SHP77 (cell line): ENCODE data around the gene ASXL2.

ENCODE experiments used
- DNase-seq, 2 experiments: peaks; one replicate each; lab custom pipeline; 2025; lab: John Stamatoyannopoulos, UW

The ASXL2 gene

GRCh38 chr2:25685741-25686140 lies 192.5 kb downstream of the ASXL2 start:
- no peak for DNase-seq

GRCh38 chr2:25684577-25685473 lies 193.5 kb downstream of the ASXL2 start:
- no peak for DNase-seq
